Stomach (tissue), 9 donors: Measurements from ENCODE around the gene KLKB1. TPM values are rescaled to one million over a fixed set of nuclear protein-coding genes. Genes with fewer than 3 reads are reported as not detected.

ENCODE experiments used
- DNase-seq, 2 donors: peaks; one replicate each; pipeline versions ENCODE4 v3.0.0 to v3.0.0-alpha.2; 2013 to 2019
- H3K27ac ChIP-seq, 5 donors: fragments of 200-600 bp in 4 of 5; sonication (generic) in 4 of 5; one replicate each; pipeline ENCODE4 v1.5.1; 2013 to 2019; ENCODE audit warnings: mild to moderate bottlenecking in 1 of 5, moderate library complexity in 1 of 5
- H3K27me3 ChIP-seq, 3 donors: fragments of 200-600 bp; sonication (generic); one replicate each; pipeline ENCODE4 v1.5.1; 2017 to 2019; ENCODE audit warnings: mixed run types in 1 of 3
- H3K36me3 ChIP-seq, 4 donors: fragments of 200-600 bp; sonication (generic); 1 replicate in 3 of 4; 2 replicates in 1 of 4; pipeline ENCODE4 v1.5.1; 2016 to 2019
- H3K4me1 ChIP-seq, 4 donors: fragments of 200-600 bp; sonication (generic); one replicate each; pipeline ENCODE4 v1.5.1; 2016 to 2019
- H3K4me3 ChIP-seq, 4 donors: fragments of 200-600 bp; sonication (generic) in 3 of 4; one replicate each; pipeline ENCODE4 v1.5.1; 2016 to 2019; ENCODE audit warnings: mild to moderate bottlenecking in 1 of 4
- H3K9me3 ChIP-seq, 4 donors: fragments of 200-600 bp; sonication (generic); one replicate each; pipeline ENCODE4 v1.5.1; 2016 to 2019
- CTCF ChIP-seq, 7 experiments: fragments of 450-650 bp in 4 of 7; fragments of 200-600 bp in 3 of 7; sonication (generic) in 3 of 7; IDR thresholded peaks; one replicate each; pipeline ENCODE4 v1.5.1; 2016 to 2019; ENCODE audit warnings: antibody characterized with exemption in 7 of 7, control low read depth in 2 of 7, mild to moderate bottlenecking in 1 of 7
- EP300 ChIP-seq: sonication (generic); formaldehyde crosslinking; IDR thresholded peaks from one replicate; pipeline ENCODE4 v1.6.1; 2017; ENCODE audit warnings: antibody characterized with exemption
- POLR2A ChIP-seq, 4 donors: fragments of 450-650 bp; IDR thresholded peaks; one replicate each; pipeline ENCODE4 v1.6.1; 2016; ENCODE audit warnings: antibody characterized with exemption in 4 of 4, control low read depth in 2 of 4, mild to moderate bottlenecking in 1 of 4, moderate library complexity in 1 of 4
- POLR2AphosphoS5 ChIP-seq, 3 donors: sonication (generic); formaldehyde crosslinking; IDR thresholded peaks; one replicate each; pipeline ENCODE4 v1.6.1; 2016; ENCODE audit warnings: antibody characterized with exemption in 3 of 3
- WGBS, 5 donors: extraction: QIAGEN DNeasy Blood & Tissue Kit in 3 of 5; methylation state at CpG; one replicate each; pipeline versions ENCODE4 v1.1.5 to v1.1.7; 2013 to 2018; 5-methylcytosine and 5-hydroxymethylcytosine counted together
- intact Hi-C: fragments of 100-400 bp; cut with DNase I; formaldehyde crosslinking; loops from one replicate; pipeline ENCODE4 v1.15.1; 2023; ENCODE audit warnings: low total_unique reads
- polyA plus RNA-seq, 3 donors: library from polyadenylated mRNA; stranded (reverse); fragments of 200-250 nt; gene quantifications; one replicate each; pipeline ENCODE4 v1.2.3, GENCODE V29; 2013
- total RNA-seq, 5 donors: library from RNA; depleted of rRNA; stranded (reverse); fragments of >200 nt; gene quantifications; one replicate each; pipeline versions ENCODE4 v1.1.0 to v1.2.3, GENCODE V29; 2014 to 2016
- donor health status: healthy with polysubstance abuse.
- donor health status: Bipolar disorder and iron deficiency.
- donor health status: healthy.

Gene KLKB1
- total and polyA plus RNA-seq, 8 donors = 0.56 to 1.1 (median 0.66) TPM; not detected in 4

DNA sequence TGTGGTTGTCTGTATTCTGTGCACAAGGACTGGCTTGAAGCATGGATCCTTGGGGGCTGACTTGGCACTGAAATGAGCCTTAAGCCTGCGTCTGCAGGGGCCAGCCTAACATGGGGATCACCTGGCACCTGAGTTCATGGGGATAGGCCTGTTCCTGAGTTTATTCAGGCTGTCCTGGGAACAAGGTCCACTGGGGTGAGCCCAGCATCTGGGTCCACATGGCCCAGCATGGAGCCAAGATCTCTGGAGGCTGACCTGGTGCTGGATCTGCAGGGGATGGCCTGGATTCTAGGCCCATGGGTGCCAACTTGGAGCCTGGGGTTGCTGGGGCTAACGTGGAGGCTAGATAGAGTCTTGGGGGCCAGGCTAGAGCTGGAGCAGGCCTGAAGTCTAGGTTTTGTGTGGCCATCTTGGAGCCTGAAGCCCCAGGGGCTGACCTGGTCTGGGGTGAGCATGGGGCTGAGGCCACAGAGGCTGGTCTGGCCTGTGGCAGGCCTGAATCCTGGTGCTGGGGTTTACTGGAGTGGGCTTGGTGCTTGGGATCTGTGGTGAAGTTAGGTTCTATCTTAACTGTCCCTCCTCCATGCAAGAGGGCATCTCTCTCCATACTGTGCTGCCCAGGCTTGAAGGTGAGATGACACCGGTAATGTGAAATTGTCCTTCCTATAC is 652 bp upstream of the KLKB1 start:
- Histone ChIP-seq H3K4me3 (no peak overlapping the region), H3K27ac (no peak overlapping the region), H3K36me3 (no peaks in the 10 kb centered on the region), H3K9me3 (peaks cover 0 to 32% (median 16%) of the 10 kb centered on the region in 4 donors), H3K4me1 (peaks cover 0 to 14% (median 0%) of the 10 kb centered on the region in 4 donors), H3K27me3 (no peaks in the 10 kb centered on the region)
- TF ChIP-seq POLR2AphosphoS5 (IDR thresholded peaks at IDR 0.05) (no peak), EP300 (no peak), CTCF (IDR thresholded peaks at IDR 0.05) (no peak)
- intact Hi-C loops = no loop called here
- WGBS, 5 donors = 83 to 95% (median 93%) methylated on average over 2 to 3 of the region's 3 CpGs
- DNase-seq = no peak

DNA sequence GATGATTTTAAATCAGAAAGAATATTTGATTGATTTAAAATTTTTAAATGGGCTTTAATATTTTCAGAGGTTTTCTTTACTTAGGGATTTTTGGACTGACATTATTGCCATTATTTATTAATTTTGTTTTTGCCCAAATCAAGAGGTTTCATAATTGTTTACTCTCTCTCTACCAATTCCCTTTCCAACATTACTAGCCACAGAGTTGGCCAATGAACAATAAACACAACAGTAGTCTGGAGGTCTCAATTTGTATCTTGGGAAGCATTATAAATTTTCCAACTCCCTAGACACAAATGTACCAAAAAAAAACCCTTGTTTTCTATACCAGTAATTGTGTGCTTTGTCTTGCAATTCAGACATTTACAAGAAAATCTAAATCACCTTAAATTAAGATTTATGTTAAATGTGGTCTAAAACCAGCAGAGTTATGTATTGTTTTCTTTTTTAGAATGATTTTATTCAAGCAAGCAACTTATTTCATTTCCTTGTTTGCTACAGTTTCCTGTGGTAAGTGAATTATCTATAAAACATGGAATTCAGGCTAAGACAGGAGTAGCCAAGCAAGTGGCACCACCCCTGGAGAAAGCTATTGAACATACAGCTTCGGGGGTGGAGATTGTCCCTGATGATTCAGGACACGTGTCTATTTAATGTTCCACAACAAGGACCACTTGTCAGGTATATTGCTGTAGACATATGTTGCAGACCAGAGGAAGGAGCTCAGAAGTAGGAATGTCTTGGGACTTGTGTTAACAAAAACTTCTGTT is 622 bp downstream of the KLKB1 start:
- TF ChIP-seq POLR2AphosphoS5 (IDR thresholded peaks at IDR 0.05) (no peak), EP300 (no peak), POLR2A (IDR thresholded peaks at IDR 0.05) (no peak), CTCF (IDR thresholded peaks at IDR 0.05) (no peak)
- intact Hi-C loops = no loop called here

DNA sequence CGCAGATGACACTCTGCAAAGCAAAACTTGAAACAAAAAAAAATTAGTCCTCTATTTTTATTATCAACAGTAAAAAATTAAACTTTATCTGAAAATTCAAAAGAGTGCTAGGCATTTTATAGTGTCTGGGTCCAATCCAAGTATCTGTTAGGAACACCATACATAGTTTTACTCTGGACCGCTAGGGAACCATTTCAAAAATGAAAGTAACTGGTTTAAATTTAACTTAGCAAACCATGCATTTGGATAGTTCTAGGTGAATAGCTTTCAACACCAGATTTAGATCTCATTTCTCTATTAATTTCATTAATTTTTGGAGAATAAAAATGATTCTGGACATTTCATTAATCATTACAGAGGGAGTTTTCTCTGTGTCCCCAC is 1.2 kb downstream of the KLKB1 start:
- Histone ChIP-seq H3K4me1 (peaks cover 0 to 14% (median 0%) of the 10 kb centered on the region in 4 donors), H3K36me3 (no peaks in the 10 kb centered on the region), H3K4me3 (peak overlapping the region in 1 of 4 donors; percentile 4), H3K27ac (no peak overlapping the region), H3K27me3 (no peaks in the 10 kb centered on the region), H3K9me3 (peaks cover 0 to 32% (median 16%) of the 10 kb centered on the region in 4 donors)
- WGBS, 5 donors = 58 to 76% (median 62%) methylated on average over 2 of the region's 2 CpGs
- no peak for DNase-seq
- intact Hi-C loops = no loop called here
- TF ChIP-seq POLR2A (IDR thresholded peaks at IDR 0.05) (no peak), EP300 (no peak), POLR2AphosphoS5 (IDR thresholded peaks at IDR 0.05) (no peak), CTCF (IDR thresholded peaks at IDR 0.05) (no peak)

More for the DNA sequence above, 622 bp downstream of the KLKB1 start:
- 20 to 37% (median 28%) methylated on average over 2 of the region's 2 CpGs for WGBS, 5 donors
- Histone ChIP-seq H3K4me3 (no peak overlapping the region), H3K9me3 (peaks cover 0 to 32% (median 16%) of the 10 kb centered on the region in 4 donors), H3K27ac (no peak overlapping the region), H3K36me3 (no peaks in the 10 kb centered on the region), H3K4me1 (peaks cover 0 to 14% (median 0%) of the 10 kb centered on the region in 4 donors), H3K27me3 (no peaks in the 10 kb centered on the region)
- no peak for DNase-seq

DNA sequence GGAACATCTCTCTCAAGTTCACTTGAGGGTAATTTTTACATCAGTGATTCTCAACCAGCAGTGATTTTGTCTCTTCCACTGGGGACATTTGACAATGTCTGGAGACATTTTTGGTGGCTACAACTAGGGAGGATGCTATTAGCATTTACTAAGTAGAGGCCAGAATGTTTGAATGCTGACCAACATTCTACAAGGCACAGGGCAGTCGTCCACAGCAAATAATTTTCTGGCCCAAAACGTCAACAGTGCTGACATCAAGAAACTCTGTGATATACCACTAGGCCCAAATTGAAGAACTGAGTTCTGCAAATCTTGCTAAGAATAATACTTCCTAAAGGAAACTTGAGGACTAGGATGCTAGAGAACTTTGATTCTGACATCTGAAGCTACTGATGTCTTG is 7.1 kb downstream of the KLKB1 start:
- intact Hi-C loops = no loop called here
- no peak overlapping the region for H3K27ac ChIP-seq
- TF ChIP-seq EP300 = no peak
- no peak for TF ChIP-seq POLR2A (IDR thresholded peaks at IDR 0.05)
- TF ChIP-seq POLR2AphosphoS5 (IDR thresholded peaks at IDR 0.05) = no peak
- no peak for TF ChIP-seq CTCF (IDR thresholded peaks at IDR 0.05)
- peaks cover 0 to 6% (median 2%) of the 10 kb centered on the region in 4 donors for H3K36me3 ChIP-seq
- no peaks in the 10 kb centered on the region for H3K9me3 ChIP-seq
- H3K4me1 ChIP-seq = no peaks in the 10 kb centered on the region
- no peaks in the 10 kb centered on the region for H3K27me3 ChIP-seq
- no peak overlapping the region for H3K4me3 ChIP-seq
- WGBS, 5 donors = 20 to 36% (median 23%) methylated on average over 2 of the region's 2 CpGs
- no peak for DNase-seq
